Central memory CD8-positive, alpha-beta T cell (primary cell): ENCODE data around the gene SYNPO2.
"Not testable (repeated sequence)": the region's sequence is repeated elsewhere in the genome, so short reads cannot be mapped to it uniquely, and the experiment has no call there.

ENCODE experiments used
- ATAC-seq: fragments of 150-1000 bp; cut with Tn5 transposase; replicated peaks from 2 replicates; pipeline ENCODE4 v1.10.0; 2022; ENCODE audit warnings: mild to moderate bottlenecking, moderate FRiP score, moderate number of reproducible peaks; ENCODE audit not compliant: poor library complexity, severe bottlenecking; ENCODE audit errors: extremely low read depth
- DNase-seq, 2 donors: peaks; one replicate each; pipeline ENCODE4 v3.0.0; 2021; ENCODE audit warnings: low spot score in 2 of 2
- H3K27ac Mint-ChIP-seq: one replicate; pipeline ENCODE4 v1.8.0; 2022; ENCODE audit warnings: low read depth, mild to moderate bottlenecking, moderate library complexity, mixed read lengths
- H3K27me3 Mint-ChIP-seq: one replicate; pipeline ENCODE4 v1.8.0; 2022; ENCODE audit warnings: mixed read lengths
- H3K36me3 Mint-ChIP-seq: one replicate; pipeline ENCODE4 v1.8.0; 2022; ENCODE audit warnings: mild to moderate bottlenecking, moderate library complexity, mixed read lengths; ENCODE audit not compliant: insufficient read depth
- H3K4me1 Mint-ChIP-seq: one replicate; pipeline ENCODE4 v1.8.0; 2022; ENCODE audit warnings: mixed read lengths
- H3K4me3 Mint-ChIP-seq: one replicate; pipeline ENCODE4 v1.8.0; 2022; ENCODE audit warnings: mild to moderate bottlenecking, moderate library complexity, mixed read lengths
- H3K9me3 Mint-ChIP-seq: one replicate; pipeline ENCODE4 v1.8.0; 2022; ENCODE audit warnings: mixed read lengths

SYNPO2 gene

DNA sequence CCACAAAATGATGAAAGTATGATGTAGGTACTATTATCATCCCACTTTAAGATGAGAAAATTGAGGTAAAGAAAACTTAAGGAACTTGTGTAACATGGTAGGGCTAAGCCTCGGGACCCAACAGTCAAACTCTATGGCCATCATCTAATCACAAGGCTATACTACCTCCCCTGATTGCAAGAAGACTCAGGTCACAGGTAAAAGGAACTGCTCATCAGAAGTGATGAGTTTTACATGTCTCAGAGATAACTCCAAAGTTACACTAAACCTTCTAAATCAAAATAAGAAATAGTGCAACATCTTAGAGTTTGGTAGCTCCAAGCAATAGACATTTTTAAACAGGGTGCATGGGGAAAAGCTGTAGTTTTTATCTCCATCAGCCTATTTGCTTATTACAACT, 150.5 kb downstream of the SYNPO2 start:
- DNase-seq: no peak
- no peaks in the 10 kb centered on the region for H3K36me3 Mint-ChIP-seq
- H3K9me3 Mint-ChIP-seq: no peaks in the 10 kb centered on the region
- no peak overlapping the region for H3K27ac Mint-ChIP-seq
- ATAC-seq: no peak
- peaks cover 24% of the 10 kb centered on the region for H3K27me3 Mint-ChIP-seq
- no peak overlapping the region for H3K4me3 Mint-ChIP-seq
- no peaks in the 10 kb centered on the region for H3K4me1 Mint-ChIP-seq

DNA sequence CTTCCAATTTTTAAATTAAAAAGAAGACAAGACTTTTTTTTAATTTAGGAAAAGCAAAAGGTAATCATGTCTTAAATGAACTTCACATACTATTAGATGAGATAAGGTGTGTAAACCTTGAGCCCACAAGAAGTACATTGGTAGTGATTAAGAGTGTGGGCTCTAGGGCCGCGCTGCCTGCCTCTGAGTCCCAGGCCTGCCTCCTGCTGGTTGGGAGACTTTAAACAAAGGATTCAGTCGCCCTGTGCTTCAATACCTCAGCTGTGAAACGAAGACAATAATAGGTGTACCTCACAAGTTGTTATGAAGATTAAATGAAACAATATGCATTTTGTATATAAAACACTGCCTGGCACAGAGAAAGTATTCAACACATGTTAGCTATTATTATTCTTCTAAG, 151.1 kb downstream of the SYNPO2 start:
- peaks cover 18% of the 10 kb centered on the region for H3K27me3 Mint-ChIP-seq
- no peaks in the 10 kb centered on the region for H3K9me3 Mint-ChIP-seq
- ATAC-seq: no peak
- H3K4me3 Mint-ChIP-seq: no peak overlapping the region
- H3K4me1 Mint-ChIP-seq: no peaks in the 10 kb centered on the region
- DNase-seq: no peak
- no peak overlapping the region for H3K27ac Mint-ChIP-seq
- no peaks in the 10 kb centered on the region for H3K36me3 Mint-ChIP-seq

- no peaks in the 10 kb centered on the region for H3K36me3 Mint-ChIP-seq
- H3K27ac Mint-ChIP-seq: no peak overlapping the region
- no peak for ATAC-seq
- DNase-seq: no peak
- H3K4me3 Mint-ChIP-seq: no peak overlapping the region
- no peaks in the 10 kb centered on the region for H3K9me3 Mint-ChIP-seq
- H3K4me1 Mint-ChIP-seq: no peaks in the 10 kb centered on the region
- H3K27me3 Mint-ChIP-seq: peaks cover 13% of the 10 kb centered on the region
Measured at GRCh38 chr4:119040261-119040660, 151.6 kb downstream of the SYNPO2 start.

- ATAC-seq (no peak), DNase-seq (no peak)
Measured at GRCh38 chr4:119040694-119041185, 152.1 kb downstream of the SYNPO2 start.

DNA sequence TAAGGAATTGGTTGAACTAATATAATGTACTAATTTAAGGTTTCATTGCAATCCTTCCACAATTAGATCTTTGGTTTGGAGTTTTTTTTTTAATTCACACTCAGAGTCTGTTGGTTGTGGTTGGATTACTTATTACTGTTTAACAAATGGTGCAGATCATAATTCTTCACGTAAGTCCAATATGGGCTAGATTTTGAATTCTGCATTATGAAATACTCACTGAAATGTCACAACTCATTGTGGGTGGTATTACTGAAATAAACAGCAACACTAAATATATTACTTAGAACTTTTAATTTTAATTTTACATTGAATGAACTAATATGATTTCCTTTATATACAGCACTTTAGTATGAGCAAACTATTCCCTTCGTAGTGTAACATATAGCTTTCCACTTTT, 152.7 kb downstream of the SYNPO2 start:
- H3K4me3 Mint-ChIP-seq: no peak overlapping the region
- H3K9me3 Mint-ChIP-seq: no peaks in the 10 kb centered on the region
- no peaks in the 10 kb centered on the region for H3K36me3 Mint-ChIP-seq
- no peak for ATAC-seq
- H3K27ac Mint-ChIP-seq: no peak overlapping the region
- DNase-seq: no peak
- no peaks in the 10 kb centered on the region for H3K4me1 Mint-ChIP-seq
- peaks cover 13% of the 10 kb centered on the region for H3K27me3 Mint-ChIP-seq

More at GRCh38 chr4:119040694-119041185, 152.1 kb downstream of the SYNPO2 start:
- no peak overlapping the region for H3K27ac Mint-ChIP-seq
- H3K27me3 Mint-ChIP-seq: peaks cover 13% of the 10 kb centered on the region
- H3K4me3 Mint-ChIP-seq: no peak overlapping the region
- no peaks in the 10 kb centered on the region for H3K36me3 Mint-ChIP-seq
- H3K4me1 Mint-ChIP-seq: no peaks in the 10 kb centered on the region
- H3K9me3 Mint-ChIP-seq: no peaks in the 10 kb centered on the region

GRCh38 chr4:119041951-119042560, 153.4 kb downstream of the SYNPO2 start:
- Mint-ChIP-seq H3K27me3 (peaks cover 13% of the 10 kb centered on the region), H3K27ac (no peak overlapping the region), H3K4me3 (no peak overlapping the region), H3K9me3 (no peaks in the 10 kb centered on the region), H3K4me1 (no peaks in the 10 kb centered on the region), H3K36me3 (no peaks in the 10 kb centered on the region)
- DNase-seq (no peak), ATAC-seq (peak; percentile 77)

DNA sequence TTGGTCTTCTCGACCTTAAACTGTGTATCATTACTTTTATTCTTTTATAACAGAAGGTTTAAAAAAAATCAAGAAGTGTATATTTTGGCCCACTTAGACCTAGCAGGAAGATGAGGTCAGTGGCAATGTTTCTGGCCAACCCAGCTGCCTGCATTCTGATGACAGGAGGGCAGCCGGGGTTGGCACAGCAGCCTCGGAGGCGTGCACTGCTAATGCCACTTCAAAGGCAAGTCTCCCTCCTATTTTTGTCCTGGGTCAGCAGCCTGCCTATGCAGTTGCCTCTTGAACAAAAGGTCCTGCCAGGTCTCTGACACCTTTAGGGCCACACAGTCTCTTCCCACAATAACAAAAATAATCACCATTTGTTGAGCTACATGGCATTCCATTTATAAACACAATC, 157.6 kb downstream of the SYNPO2 start:
- DNase-seq (no peak), ATAC-seq (no peak)
- no peaks in the 10 kb centered on the region for H3K36me3 Mint-ChIP-seq
- no peak overlapping the region for H3K4me3 Mint-ChIP-seq
- no peaks in the 10 kb centered on the region for H3K4me1 Mint-ChIP-seq
- no peaks in the 10 kb centered on the region for H3K9me3 Mint-ChIP-seq
- no peak overlapping the region for H3K27ac Mint-ChIP-seq
- peaks cover 43% of the 10 kb centered on the region for H3K27me3 Mint-ChIP-seq

GRCh38 chr4:119047059-119047458, 158.4 kb downstream of the SYNPO2 start:
- H3K9me3 Mint-ChIP-seq, H3K27ac Mint-ChIP-seq, H3K36me3 Mint-ChIP-seq, H3K4me3 Mint-ChIP-seq, DNase-seq, H3K4me1 Mint-ChIP-seq, ATAC-seq: not testable (repeated sequence)
- H3K27me3 Mint-ChIP-seq: peaks cover 44% of the 10 kb centered on the region

GRCh38 chr4:119048446-119048845, 159.8 kb downstream of the SYNPO2 start:
- Mint-ChIP-seq H3K36me3 (no peaks in the 10 kb centered on the region), H3K4me3 (no peak overlapping the region), H3K4me1 (no peaks in the 10 kb centered on the region), H3K27me3 (peaks cover 33% of the 10 kb centered on the region), H3K9me3 (no peaks in the 10 kb centered on the region), H3K27ac (no peak overlapping the region)
- ATAC-seq: no peak
- no peak for DNase-seq

DNA sequence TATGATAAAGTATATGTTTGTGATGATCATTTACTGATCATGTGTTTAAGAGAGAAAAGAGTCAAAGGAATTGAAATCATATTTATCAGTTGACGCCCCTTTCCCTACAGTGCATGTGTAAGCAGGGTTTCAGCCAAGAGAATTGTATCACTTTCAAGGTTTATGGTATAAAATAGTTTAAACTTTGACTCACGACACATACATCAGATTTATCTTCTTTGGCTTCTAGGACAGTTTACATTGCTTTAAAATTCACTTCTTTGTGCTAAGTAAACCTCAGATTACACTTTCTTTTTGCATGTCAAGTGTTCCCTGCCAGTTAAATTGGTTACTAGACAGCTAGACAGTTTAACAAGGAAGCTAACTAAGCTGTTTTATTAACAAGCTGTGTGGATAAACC, 160.7 kb downstream of the SYNPO2 start:
- Mint-ChIP-seq H3K4me1 (no peaks in the 10 kb centered on the region), H3K4me3 (no peak overlapping the region), H3K36me3 (no peaks in the 10 kb centered on the region), H3K9me3 (no peaks in the 10 kb centered on the region), H3K27ac (no peak overlapping the region), H3K27me3 (peaks cover 36% of the 10 kb centered on the region)
- DNase-seq: no peak
- no peak for ATAC-seq

GRCh38 chr4:119050527-119051090, 162.0 kb downstream of the SYNPO2 start:
- no peaks in the 10 kb centered on the region for H3K36me3 Mint-ChIP-seq

GRCh38 chr4:119053245-119053644, 164.6 kb downstream of the SYNPO2 start:
- peaks cover 33% of the 10 kb centered on the region for H3K27me3 Mint-ChIP-seq
- no peaks in the 10 kb centered on the region for H3K9me3 Mint-ChIP-seq
- no peaks in the 10 kb centered on the region for H3K36me3 Mint-ChIP-seq
- no peak overlapping the region for H3K27ac Mint-ChIP-seq
- no peak overlapping the region for H3K4me3 Mint-ChIP-seq
- no peaks in the 10 kb centered on the region for H3K4me1 Mint-ChIP-seq
- DNase-seq (no peak), ATAC-seq (no peak)

More at GRCh38 chr4:119050527-119051090, 162.0 kb downstream of the SYNPO2 start:
- no peak overlapping the region for H3K27ac Mint-ChIP-seq
- H3K27me3 Mint-ChIP-seq: peaks cover 41% of the 10 kb centered on the region
- no peaks in the 10 kb centered on the region for H3K9me3 Mint-ChIP-seq
- H3K4me3 Mint-ChIP-seq: no peak overlapping the region
- no peaks in the 10 kb centered on the region for H3K4me1 Mint-ChIP-seq
- DNase-seq: no peak
- no peak for ATAC-seq

- no peaks in the 10 kb centered on the region for H3K4me1 Mint-ChIP-seq
- DNase-seq (no peak), ATAC-seq (no peak)
Measured at GRCh38 chr4:119053997-119054396, 165.3 kb downstream of the SYNPO2 start.

More at GRCh38 chr4:119053997-119054396, 165.3 kb downstream of the SYNPO2 start:
- Mint-ChIP-seq H3K4me3 (no peak overlapping the region), H3K27ac (peak overlapping the region; percentile 39), H3K27me3 (peaks cover 26% of the 10 kb centered on the region), H3K9me3 (no peaks in the 10 kb centered on the region), H3K36me3 (no peaks in the 10 kb centered on the region)
